ENCODE measurements around the gene ZNRF3. TPM values are rescaled to one million over a fixed set of nuclear protein-coding genes. Genes with fewer than 3 reads are reported as not detected.

Gene ZNRF3
- total RNA-seq, 1 donor from 2014 or later, result 0.69 TPM

DNA sequence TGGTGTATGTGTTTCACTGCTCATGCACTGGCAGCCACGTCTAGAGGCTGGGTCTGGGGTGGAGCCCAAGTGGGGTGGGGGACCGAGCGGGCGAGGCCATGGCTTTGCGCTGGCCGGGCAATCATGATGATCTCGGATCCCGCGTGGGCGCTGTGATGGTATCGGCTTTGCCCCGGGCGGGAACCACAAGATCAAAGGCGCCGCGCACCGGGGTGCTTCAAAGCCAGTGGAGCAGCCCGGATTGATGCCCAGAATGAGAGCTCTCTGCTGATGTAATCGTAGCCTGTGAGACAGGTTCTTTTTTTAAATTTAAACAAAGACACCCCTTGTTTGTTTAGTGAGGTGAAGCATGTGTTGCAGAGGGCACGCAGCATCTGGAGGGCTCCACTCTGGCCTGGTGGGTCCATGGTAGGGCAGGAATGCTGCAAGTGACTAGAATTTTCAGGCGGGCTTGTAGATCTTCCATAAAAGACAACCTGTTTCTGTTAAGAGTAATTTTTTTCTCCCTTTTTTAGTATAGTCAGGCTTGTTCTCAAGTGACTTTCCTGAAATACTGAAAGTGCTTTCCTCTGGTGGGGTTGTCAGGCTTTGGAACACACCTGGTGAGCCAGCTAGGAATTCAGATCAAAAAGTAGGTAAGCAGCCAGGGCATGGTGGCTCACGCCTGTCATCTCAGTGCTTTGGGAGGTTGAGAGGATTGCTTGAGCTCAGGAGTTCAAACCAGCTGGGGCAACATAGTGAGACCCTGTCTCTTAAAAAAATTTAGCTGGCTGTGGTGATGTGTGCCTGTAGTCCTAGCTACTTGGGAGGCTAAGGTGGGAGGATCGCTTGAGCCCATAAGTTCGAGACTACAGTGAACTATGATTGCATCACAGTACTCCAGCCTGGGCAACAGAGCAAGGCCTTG lies 40.7 kb downstream of the ZNRF3 start:
- TF ChIP-seq, protein P1, sequence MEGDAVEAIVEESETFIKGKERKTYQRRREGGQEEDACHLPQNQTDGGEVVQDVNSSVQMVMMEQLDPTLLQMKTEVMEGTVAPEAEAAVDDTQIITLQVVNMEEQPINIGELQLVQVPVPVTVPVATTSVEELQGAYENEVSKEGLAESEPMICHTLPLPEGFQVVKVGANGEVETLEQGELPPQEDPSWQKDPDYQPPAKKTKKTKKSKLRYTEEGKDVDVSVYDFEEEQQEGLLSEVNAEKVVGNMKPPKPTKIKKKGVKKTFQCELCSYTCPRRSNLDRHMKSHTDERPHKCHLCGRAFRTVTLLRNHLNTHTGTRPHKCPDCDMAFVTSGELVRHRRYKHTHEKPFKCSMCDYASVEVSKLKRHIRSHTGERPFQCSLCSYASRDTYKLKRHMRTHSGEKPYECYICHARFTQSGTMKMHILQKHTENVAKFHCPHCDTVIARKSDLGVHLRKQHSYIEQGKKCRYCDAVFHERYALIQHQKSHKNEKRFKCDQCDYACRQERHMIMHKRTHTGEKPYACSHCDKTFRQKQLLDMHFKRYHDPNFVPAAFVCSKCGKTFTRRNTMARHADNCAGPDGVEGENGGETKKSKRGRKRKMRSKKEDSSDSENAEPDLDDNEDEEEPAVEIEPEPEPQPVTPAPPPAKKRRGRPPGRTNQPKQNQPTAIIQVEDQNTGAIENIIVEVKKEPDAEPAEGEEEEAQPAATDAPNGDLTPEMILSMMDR (IDR thresholded peaks at IDR 0.05), result no peak
- no peak overlapping the region for H3K27ac Mint-ChIP-seq
- ATAC-seq (ENCODE audit: low read depth) (no peak), DNase-seq (no peak)
- ChIA-PET POLR2A (no interaction called here), CTCF (no interaction called here)
- H3K27me3 Mint-ChIP-seq, result peaks cover 13% of the 10 kb centered on the region
- no peaks in the 10 kb centered on the region for H3K9me3 Mint-ChIP-seq
- no peaks in the 10 kb centered on the region for H3K4me1 Mint-ChIP-seq
- H3K4me3 Mint-ChIP-seq, result no peak overlapping the region
- H3K36me3 Mint-ChIP-seq (ENCODE audit: low read depth), result no peaks in the 10 kb centered on the region
- intact Hi-C loops (cut with micrococcal nuclease), result no loop called here

DNA sequence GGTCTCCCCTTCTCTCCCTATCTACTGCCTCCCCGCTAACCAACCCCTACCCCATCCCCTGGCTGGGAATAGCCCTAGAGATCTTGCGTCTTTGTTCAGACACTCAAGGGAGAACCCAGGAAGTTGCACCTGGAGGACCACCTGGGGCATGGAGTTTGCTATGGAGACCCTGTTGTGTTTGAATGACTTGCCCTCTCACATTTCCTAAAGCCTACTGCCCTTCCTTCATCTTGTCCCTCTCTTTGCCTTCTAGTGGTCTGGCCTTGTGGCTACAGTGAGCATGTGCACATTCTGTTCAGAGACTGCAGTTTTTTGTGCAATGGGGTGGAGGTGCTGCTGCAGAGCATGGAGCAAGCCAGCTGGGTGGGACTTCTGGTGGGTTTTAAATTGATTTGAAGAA lies 42.5 kb downstream of the ZNRF3 start:
- CTCF ChIA-PET, result no interaction called here
- Mint-ChIP-seq H3K4me1 (peaks cover 6% of the 10 kb centered on the region), H3K36me3 (ENCODE audit: low read depth) (no peaks in the 10 kb centered on the region), H3K27ac (no peak overlapping the region), H3K9me3 (no peaks in the 10 kb centered on the region), H3K27me3 (peaks cover 14% of the 10 kb centered on the region), H3K4me3 (no peak overlapping the region)
- intact Hi-C loops (cut with micrococcal nuclease), result no loop called here
- TF ChIP-seq, protein P1 (IDR thresholded peaks at IDR 0.05), result no peak
- POLR2A ChIA-PET, result no interaction called here
- ATAC-seq (ENCODE audit: low read depth) (no peak), DNase-seq (no peak)

DNA sequence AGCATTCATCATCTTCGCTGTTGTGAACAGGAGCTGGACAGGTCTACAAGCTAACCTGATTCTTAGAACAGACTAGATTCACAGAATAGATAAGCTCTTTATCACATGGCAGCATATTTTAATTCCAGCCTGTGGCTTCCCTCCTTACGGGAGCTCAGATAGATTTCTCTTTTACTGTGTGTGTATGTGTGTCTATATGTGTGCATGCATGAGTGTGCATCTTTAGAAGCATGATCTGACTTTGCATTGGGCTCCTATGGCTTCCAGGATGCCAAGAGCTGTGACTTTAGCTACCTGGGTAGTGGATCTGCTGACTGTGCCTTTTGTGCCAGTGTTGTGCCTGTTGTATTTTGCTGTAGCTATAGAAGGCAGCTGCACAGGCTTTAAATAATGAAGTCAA lies 44.3 kb downstream of the ZNRF3 start:
- ATAC-seq (ENCODE audit: low read depth) (no peak), DNase-seq (no peak)
- intact Hi-C loops (cut with micrococcal nuclease), result no loop called here
- Mint-ChIP-seq H3K4me3 (no peak overlapping the region), H3K9me3 (no peaks in the 10 kb centered on the region), H3K36me3 (ENCODE audit: low read depth) (no peaks in the 10 kb centered on the region), H3K4me1 (peaks cover 6% of the 10 kb centered on the region), H3K27ac (no peak overlapping the region), H3K27me3 (peaks cover 8% of the 10 kb centered on the region)
- CTCF ChIA-PET, result no interaction called here
- POLR2A ChIA-PET, result no interaction called here
- TF ChIP-seq, protein P1 (IDR thresholded peaks at IDR 0.05), result no peak

DNA sequence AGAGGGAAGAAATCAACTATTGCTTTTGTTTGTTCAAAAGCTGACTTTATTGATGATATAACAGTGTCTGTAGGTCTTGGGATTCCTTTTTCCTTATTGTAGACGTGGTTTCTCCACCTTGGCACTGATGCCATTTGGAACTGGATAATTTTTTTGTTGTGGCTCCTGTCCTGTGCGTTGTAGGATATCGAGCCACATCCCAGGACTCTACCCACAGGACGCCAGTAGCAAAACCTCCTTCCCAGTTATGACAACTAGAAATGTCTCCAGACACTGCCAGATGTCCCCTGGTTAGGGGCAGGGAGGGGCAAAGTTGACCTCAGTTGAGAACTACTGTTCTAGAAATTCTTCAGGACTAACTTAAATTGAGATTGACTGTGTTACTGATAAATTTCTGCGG lies 45.8 kb downstream of the ZNRF3 start:
- CTCF ChIA-PET, result no interaction called here
- ATAC-seq (ENCODE audit: low read depth), result no peak

DNA sequence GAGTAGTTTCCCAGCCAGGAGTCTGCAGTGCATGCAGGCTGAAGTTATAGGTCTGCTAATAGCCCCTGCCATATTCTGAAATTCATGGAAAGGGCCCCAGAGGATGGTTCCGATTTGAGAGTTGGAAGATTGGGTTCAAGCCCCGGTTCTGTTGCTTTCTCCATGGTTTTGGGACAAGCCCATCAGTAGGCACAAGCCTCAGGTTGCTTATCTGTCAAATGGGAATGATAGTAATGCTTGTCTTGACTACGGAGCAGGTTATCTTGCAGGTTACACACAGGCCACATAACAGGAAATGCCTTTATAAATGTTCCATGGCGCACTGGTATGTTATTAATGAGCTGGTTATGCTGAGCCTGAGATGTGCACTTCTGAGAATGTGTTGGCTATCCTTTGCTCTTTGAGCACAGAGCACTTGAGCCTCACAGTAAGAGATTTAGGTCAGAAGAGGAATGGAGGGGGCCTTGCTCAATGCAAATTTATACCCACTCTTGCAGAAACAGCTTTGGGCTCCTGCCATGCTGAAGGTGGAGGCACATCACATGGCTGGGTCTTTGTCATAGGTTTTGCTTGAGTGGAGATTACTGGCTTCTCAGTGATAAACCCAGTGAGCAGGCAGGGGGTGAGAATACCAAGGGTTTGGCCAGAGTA lies 47.1 kb downstream of the ZNRF3 start:
- ATAC-seq (ENCODE audit: low read depth) (no peak), DNase-seq (no peak)
- Mint-ChIP-seq H3K27me3 (peaks cover 17% of the 10 kb centered on the region), H3K4me3 (no peak overlapping the region), H3K9me3 (no peaks in the 10 kb centered on the region), H3K36me3 (ENCODE audit: low read depth) (no peaks in the 10 kb centered on the region), H3K27ac (no peak overlapping the region), H3K4me1 (peaks cover 6% of the 10 kb centered on the region)
- TF ChIP-seq, protein P1 (IDR thresholded peaks at IDR 0.05), result no peak
- intact Hi-C loops (cut with micrococcal nuclease), result no loop called here
- CTCF ChIA-PET, result interaction anchor here (0.5 kb wide), 1 partner anchor 21 kb away, joined by 4 read pairs; no protein-coding TSS in a partner anchor
- POLR2A ChIA-PET, result interaction anchor here (0.6 kb wide), 1 partner anchor 47 kb away, joined by 5 read pairs; no protein-coding TSS in a partner anchor

More for the DNA sequence above, 45.8 kb downstream of the ZNRF3 start:
- Mint-ChIP-seq H3K4me1 (peaks cover 6% of the 10 kb centered on the region), H3K9me3 (no peaks in the 10 kb centered on the region), H3K4me3 (no peak overlapping the region), H3K27me3 (peaks cover 9% of the 10 kb centered on the region), H3K27ac (no peak overlapping the region), H3K36me3 (ENCODE audit: low read depth) (no peaks in the 10 kb centered on the region)
- POLR2A ChIA-PET, result no interaction called here
- TF ChIP-seq, protein P1 (IDR thresholded peaks at IDR 0.05), result no peak
- no peak for DNase-seq
- intact Hi-C loops (cut with micrococcal nuclease), result no loop called here

Data from activated B cell treated with CpG ODN at 0.5 μM for 24 hours (primary cell).